KMS-11 (cell line): ENCODE measurements around the gene BCAS1.

Source experiments
- H2AFZ ChIP-seq: fragments of 200-600 bp; sonication (generic); 2 replicates; pipeline ENCODE4 v1.6.1; 2016; ENCODE audit warnings: antibody characterized with exemption, mixed run types, low read depth
- H3K27ac ChIP-seq: fragments of 200-600 bp; sonication (generic); 2 replicates; pipeline ENCODE4 v1.6.1; 2016; ENCODE audit warnings: mild to moderate bottlenecking, mixed run types
- H3K27me3 ChIP-seq: fragments of 200-600 bp; sonication (generic); 2 replicates; pipeline ENCODE4 v1.6.1; 2017; ENCODE audit warnings: mild to moderate bottlenecking, low read depth, mixed run types, moderate library complexity; ENCODE audit not compliant: insufficient read depth
- H3K36me3 ChIP-seq: fragments of 200-600 bp; sonication (generic); 2 replicates; pipeline ENCODE4 v1.6.1; 2017; ENCODE audit warnings: mild to moderate bottlenecking, mixed run types; ENCODE audit not compliant: insufficient read depth
- H3K4me1 ChIP-seq: fragments of 200-600 bp; sonication (generic); 2 replicates; pipeline ENCODE4 v1.6.1; 2016; ENCODE audit warnings: mild to moderate bottlenecking, low read depth, mixed run types; ENCODE audit not compliant: poor library complexity, severe bottlenecking
- H3K4me2 ChIP-seq: fragments of 200-600 bp; sonication (generic); 2 replicates; pipeline ENCODE4 v1.7.0; 2016; ENCODE audit warnings: mild to moderate bottlenecking, mixed run types
- H3K4me3 ChIP-seq: fragments of 200-600 bp; sonication (generic); IDR thresholded peaks from 2 replicates; pipeline ENCODE4 v1.6.1; 2017; ENCODE audit warnings: low read depth, low read length, mixed read lengths; ENCODE audit not compliant: insufficient read depth
- H3K79me2 ChIP-seq: fragments of 200-600 bp; sonication (generic); 2 replicates; pipeline ENCODE4 v1.6.1; 2016; ENCODE audit warnings: low read depth, mixed run types; ENCODE audit not compliant: insufficient read depth
- H3K9ac ChIP-seq: fragments of 200-600 bp; sonication (generic); 2 replicates; pipeline ENCODE4 v1.6.1; 2016; ENCODE audit warnings: mild to moderate bottlenecking, mixed run types
- H4K20me1 ChIP-seq: fragments of 200-600 bp; sonication (generic); 2 replicates; pipeline ENCODE4 v1.6.1; 2016; ENCODE audit warnings: mild to moderate bottlenecking, mixed run types; ENCODE audit not compliant: insufficient read depth
- TF ChIP-seq, protein P1 (sequence below): fragments of 200-600 bp; sonication (generic); conservative IDR thresholded peaks from 2 replicates; pipeline ENCODE4 v1.6.1; 2017; ENCODE audit warnings: low read depth, mild to moderate bottlenecking, antibody characterized with exemption, low read length, moderate library complexity, mixed read lengths

BCAS1 gene

DNA sequence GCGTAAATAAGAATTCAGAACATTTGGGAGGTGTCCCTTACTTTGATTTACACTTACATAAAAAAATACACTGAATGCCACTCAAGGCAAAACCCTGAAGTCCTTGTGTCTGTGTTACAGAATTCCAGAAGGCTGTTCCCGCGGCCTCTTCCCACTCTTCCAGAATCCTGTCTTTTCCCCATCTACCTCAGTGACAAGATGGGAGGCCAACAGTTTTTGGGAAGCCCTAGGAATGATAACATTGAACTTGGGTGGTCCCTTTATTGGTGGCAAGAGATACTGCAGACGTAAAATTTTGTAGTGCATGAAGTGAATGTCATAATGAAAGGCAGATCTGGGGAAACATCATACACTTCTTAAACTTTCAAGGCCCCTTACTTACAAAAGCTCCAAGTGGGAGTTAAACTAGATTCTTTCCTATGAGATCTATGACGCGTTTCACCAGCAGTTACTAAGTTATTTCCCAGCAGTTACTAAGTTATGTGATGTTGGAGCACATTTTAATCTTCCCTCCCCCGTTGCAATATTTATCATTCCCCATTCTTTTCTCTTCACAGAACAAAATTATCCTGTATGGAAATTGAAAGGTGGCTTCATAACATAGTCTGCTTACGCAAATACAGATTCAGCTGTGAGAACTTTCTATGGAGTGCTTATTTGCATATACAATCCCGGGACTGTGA, 79.5 kb downstream of the BCAS1 start:
- H2AFZ ChIP-seq: no peak overlapping the region
- H3K79me2 ChIP-seq: no peaks in the 10 kb centered on the region
- no peak overlapping the region for H3K27ac ChIP-seq
- no peak overlapping the region for H3K4me2 ChIP-seq
- no peak overlapping the region for H3K9ac ChIP-seq
- H3K4me3 ChIP-seq: no peak overlapping the region
- no peaks in the 10 kb centered on the region for H4K20me1 ChIP-seq
- no peaks in the 10 kb centered on the region for H3K36me3 ChIP-seq
- no peaks in the 10 kb centered on the region for H3K27me3 ChIP-seq
- TF ChIP-seq, protein P1, sequence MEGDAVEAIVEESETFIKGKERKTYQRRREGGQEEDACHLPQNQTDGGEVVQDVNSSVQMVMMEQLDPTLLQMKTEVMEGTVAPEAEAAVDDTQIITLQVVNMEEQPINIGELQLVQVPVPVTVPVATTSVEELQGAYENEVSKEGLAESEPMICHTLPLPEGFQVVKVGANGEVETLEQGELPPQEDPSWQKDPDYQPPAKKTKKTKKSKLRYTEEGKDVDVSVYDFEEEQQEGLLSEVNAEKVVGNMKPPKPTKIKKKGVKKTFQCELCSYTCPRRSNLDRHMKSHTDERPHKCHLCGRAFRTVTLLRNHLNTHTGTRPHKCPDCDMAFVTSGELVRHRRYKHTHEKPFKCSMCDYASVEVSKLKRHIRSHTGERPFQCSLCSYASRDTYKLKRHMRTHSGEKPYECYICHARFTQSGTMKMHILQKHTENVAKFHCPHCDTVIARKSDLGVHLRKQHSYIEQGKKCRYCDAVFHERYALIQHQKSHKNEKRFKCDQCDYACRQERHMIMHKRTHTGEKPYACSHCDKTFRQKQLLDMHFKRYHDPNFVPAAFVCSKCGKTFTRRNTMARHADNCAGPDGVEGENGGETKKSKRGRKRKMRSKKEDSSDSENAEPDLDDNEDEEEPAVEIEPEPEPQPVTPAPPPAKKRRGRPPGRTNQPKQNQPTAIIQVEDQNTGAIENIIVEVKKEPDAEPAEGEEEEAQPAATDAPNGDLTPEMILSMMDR: no peak
- H3K4me1 ChIP-seq: peaks cover 39% of the 10 kb centered on the region

- no peak overlapping the region for H3K9ac ChIP-seq
- no peaks in the 10 kb centered on the region for H3K36me3 ChIP-seq
- H3K79me2 ChIP-seq: no peaks in the 10 kb centered on the region
- no peak overlapping the region for H3K27ac ChIP-seq
- TF ChIP-seq, protein P1: no peak
- H2AFZ ChIP-seq: no peak overlapping the region
- no peaks in the 10 kb centered on the region for H3K27me3 ChIP-seq
- no peaks in the 10 kb centered on the region for H4K20me1 ChIP-seq
- H3K4me1 ChIP-seq: peaks cover 36% of the 10 kb centered on the region
- H3K4me2 ChIP-seq: no peak overlapping the region
- H3K4me3 ChIP-seq: no peak overlapping the region
Observed at GRCh38 chr20:53990003-53990402, 80.4 kb downstream of the BCAS1 start.

DNA sequence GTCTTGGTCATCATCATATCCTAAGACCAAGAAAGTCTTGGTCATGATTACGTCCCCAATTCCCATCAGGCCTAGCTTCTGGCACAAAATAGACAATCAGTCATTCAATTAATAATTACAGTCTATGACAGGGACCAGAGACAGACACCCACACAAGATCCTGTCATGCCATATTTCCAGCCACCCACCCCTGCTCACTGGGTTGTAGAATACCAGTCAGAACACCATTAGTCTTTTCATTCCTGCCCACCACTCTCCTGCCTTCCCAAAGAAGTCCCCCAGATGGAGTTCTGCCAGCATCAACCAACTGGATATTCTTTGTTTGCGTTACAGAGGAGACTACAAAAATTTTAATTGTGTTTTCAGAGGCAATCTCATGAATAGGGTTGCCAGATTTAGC, 81.0 kb downstream of the BCAS1 start:
- H4K20me1 ChIP-seq: no peaks in the 10 kb centered on the region
- no peaks in the 10 kb centered on the region for H3K36me3 ChIP-seq
- no peak overlapping the region for H3K4me3 ChIP-seq
- H3K27me3 ChIP-seq: no peaks in the 10 kb centered on the region
- no peak overlapping the region for H3K4me2 ChIP-seq
- H3K9ac ChIP-seq: no peak overlapping the region
- TF ChIP-seq, protein P1: no peak
- no peaks in the 10 kb centered on the region for H3K79me2 ChIP-seq
- no peak overlapping the region for H3K27ac ChIP-seq
- no peak overlapping the region for H2AFZ ChIP-seq
- peaks cover 30% of the 10 kb centered on the region for H3K4me1 ChIP-seq

DNA sequence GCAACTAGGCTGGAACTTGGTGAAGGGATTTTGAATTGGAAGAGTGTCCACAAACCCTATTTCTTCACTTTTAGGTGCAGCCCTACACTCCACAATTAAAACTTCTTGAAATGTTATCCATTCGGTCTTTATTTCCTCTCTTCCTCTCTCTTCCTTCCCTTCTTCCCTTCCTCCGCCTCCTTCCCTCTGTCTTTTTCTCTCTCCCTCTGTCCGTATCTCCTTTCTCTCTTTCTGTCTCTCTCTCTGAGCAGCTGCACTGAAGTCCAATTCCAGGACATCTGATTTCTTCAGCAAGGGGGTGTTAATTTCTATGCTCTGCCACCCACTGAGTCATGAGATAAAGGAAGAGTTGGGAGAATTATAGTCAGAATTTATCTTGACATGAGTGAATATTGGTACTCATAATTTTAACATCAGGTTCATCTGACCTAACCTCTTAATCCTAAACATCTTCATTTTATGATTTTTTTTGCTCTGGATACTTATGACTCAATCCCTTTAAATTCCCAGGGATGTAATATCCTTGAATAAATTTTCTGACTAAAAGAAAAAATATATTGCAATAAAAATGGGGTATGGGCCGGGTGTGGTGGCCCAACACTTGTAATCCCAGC, 84.2 kb downstream of the BCAS1 start:
- Histone ChIP-seq H3K36me3 (no peaks in the 10 kb centered on the region), H2AFZ (no peak overlapping the region), H3K79me2 (no peaks in the 10 kb centered on the region), H3K27ac (no peak overlapping the region), H3K4me2 (no peak overlapping the region), H3K9ac (no peak overlapping the region), H3K27me3 (no peaks in the 10 kb centered on the region), H3K4me3 (no peak overlapping the region), H4K20me1 (no peaks in the 10 kb centered on the region), H3K4me1 (no peaks in the 10 kb centered on the region)
- TF ChIP-seq, protein P1: no peak
